Smooth muscle cell (in vitro differentiated cells): ENCODE data around the gene ARMH4. TPM values are rescaled to one million over a fixed set of nuclear protein-coding genes. Genes with fewer than 3 reads are reported as not detected.

ENCODE experiments used
- DNase-seq: peaks from one replicate; lab custom pipeline; 2025; ENCODE audit not compliant: unreplicated experiment; lab: John Stamatoyannopoulos, UW
- H2AFZ ChIP-seq: fragments of 200-600 bp; sonication (generic); 2 replicates; pipeline ENCODE4 v1.6.0; 2016; ENCODE audit warnings: antibody characterized with exemption, low read depth, mild to moderate bottlenecking
- H3F3A ChIP-seq: fragments of 200-600 bp; sonication (generic); 2 replicates; pipeline ENCODE4 v1.6.0; 2017; ENCODE audit warnings: antibody characterized with exemption, low read depth
- H3K27ac ChIP-seq: fragments of 200-600 bp; sonication (generic); 2 replicates; pipeline ENCODE4 v1.5.1; 2016; ENCODE audit warnings: low read depth, mild to moderate bottlenecking
- H3K27me3 ChIP-seq: fragments of 200-600 bp; sonication (generic); 2 replicates; pipeline ENCODE4 v1.6.1; 2016; ENCODE audit warnings: low read depth, mild to moderate bottlenecking
- H3K36me3 ChIP-seq: fragments of 200-600 bp; sonication (generic); 2 replicates; pipeline ENCODE4 v1.5.1; 2016; ENCODE audit warnings: low read depth
- H3K4me1 ChIP-seq: fragments of 200-600 bp; sonication (generic); 2 replicates; pipeline ENCODE4 v1.5.1; 2016; ENCODE audit warnings: low read depth
- H3K4me2 ChIP-seq: fragments of 200-600 bp; sonication (generic); 2 replicates; pipeline ENCODE4 v1.6.0; 2016; ENCODE audit warnings: mild to moderate bottlenecking
- H3K4me3 ChIP-seq: fragments of 200-600 bp; sonication (generic); 2 replicates; pipeline ENCODE4 v1.5.1; 2016; ENCODE audit warnings: mild to moderate bottlenecking
- H3K79me2 ChIP-seq: fragments of 200-600 bp; sonication (generic); 2 replicates; pipeline ENCODE4 v1.6.0; 2016; ENCODE audit warnings: low read depth, mild to moderate bottlenecking
- H3K9ac ChIP-seq: fragments of 200-600 bp; sonication (generic); 2 replicates; pipeline ENCODE4 v1.6.0; 2016; ENCODE audit warnings: low read depth
- H3K9me3 ChIP-seq: fragments of 200-600 bp; sonication (generic); replicated peaks from 2 replicates; pipeline ENCODE4 v1.5.1; 2016; ENCODE audit warnings: low read depth
- H4K20me1 ChIP-seq: fragments of 200-600 bp; sonication (generic); 2 replicates; pipeline ENCODE4 v1.6.0; 2016; ENCODE audit warnings: low read depth
- WGBS: methylation state at CpG from one replicate; pipeline ENCODE4 v1.1.7; 2016; ENCODE audit warnings: low lambda C conversion rate; 5-methylcytosine and 5-hydroxymethylcytosine counted together
- polyA plus RNA-seq: library from polyadenylated mRNA; unstranded; fragments of >200 nt; fragmentation: Nextera tagmentation; extraction: Ambion mirVana; gene quantifications from 2 replicates; pipeline ENCODE4 v1.2.1, GENCODE V29; 2016
- total RNA-seq: library from RNA; depleted of rRNA; stranded (reverse); fragments of >200 nt; gene quantifications from 2 replicates; pipeline ENCODE4 v1.2.3, GENCODE V29; 2014
- TF ChIP-seq, protein P1 (sequence below): fragments of 200-600 bp; sonication (generic); IDR thresholded peaks from 2 replicates; pipeline ENCODE4 v1.5.1; 2017; ENCODE audit warnings: borderline replicate concordance, mild to moderate bottlenecking, antibody characterized with exemption; ENCODE audit not compliant: insufficient read depth, poor library complexity, severe bottlenecking

The ARMH4 gene
- total and polyA plus RNA-seq, 2 experiments from 2014 or later: 12.9 to 14.7 TPM

DNA sequence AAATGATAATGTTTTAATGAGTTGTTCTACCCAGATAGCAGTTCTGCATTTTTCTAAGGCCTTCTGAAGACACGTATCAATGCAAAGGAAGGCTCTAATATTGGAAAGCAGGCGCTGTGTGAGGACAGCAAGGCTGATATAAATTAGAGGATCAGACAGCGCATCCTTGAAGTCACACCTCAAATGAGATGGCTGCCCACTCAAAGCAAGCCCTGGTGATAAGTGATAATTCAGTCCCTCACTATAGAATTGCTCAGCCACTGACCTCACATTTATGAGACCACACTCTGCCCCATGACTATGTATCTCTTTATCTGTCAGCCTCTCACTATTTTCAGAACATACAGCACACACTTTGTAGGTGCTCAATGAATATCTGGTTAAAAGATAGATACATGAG, 62.4 kb downstream of the ARMH4 start:
- no peaks in the 10 kb centered on the region for H3K79me2 ChIP-seq
- no peak overlapping the region for H3K4me2 ChIP-seq
- TF ChIP-seq, protein P1, sequence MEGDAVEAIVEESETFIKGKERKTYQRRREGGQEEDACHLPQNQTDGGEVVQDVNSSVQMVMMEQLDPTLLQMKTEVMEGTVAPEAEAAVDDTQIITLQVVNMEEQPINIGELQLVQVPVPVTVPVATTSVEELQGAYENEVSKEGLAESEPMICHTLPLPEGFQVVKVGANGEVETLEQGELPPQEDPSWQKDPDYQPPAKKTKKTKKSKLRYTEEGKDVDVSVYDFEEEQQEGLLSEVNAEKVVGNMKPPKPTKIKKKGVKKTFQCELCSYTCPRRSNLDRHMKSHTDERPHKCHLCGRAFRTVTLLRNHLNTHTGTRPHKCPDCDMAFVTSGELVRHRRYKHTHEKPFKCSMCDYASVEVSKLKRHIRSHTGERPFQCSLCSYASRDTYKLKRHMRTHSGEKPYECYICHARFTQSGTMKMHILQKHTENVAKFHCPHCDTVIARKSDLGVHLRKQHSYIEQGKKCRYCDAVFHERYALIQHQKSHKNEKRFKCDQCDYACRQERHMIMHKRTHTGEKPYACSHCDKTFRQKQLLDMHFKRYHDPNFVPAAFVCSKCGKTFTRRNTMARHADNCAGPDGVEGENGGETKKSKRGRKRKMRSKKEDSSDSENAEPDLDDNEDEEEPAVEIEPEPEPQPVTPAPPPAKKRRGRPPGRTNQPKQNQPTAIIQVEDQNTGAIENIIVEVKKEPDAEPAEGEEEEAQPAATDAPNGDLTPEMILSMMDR: no peak
- no peaks in the 10 kb centered on the region for H3K27me3 ChIP-seq
- DNase-seq: no peak
- H3K36me3 ChIP-seq: no peaks in the 10 kb centered on the region
- no peaks in the 10 kb centered on the region for H4K20me1 ChIP-seq
- WGBS: 96% methylated on average over 3 of the region's 3 CpGs
- H3K4me1 ChIP-seq: no peaks in the 10 kb centered on the region
- H3K9ac ChIP-seq: no peak overlapping the region
- no peak overlapping the region for H3K27ac ChIP-seq
- no peak overlapping the region for H3K4me3 ChIP-seq
- H2AFZ ChIP-seq: no peak overlapping the region
- H3F3A ChIP-seq: no peaks in the 10 kb centered on the region
- H3K9me3 ChIP-seq: no peaks in the 10 kb centered on the region

- Histone ChIP-seq H3K36me3 (no peaks in the 10 kb centered on the region), H3K79me2 (no peaks in the 10 kb centered on the region)
- WGBS: 89% methylated on average over 2 of the region's 2 CpGs
Observed at GRCh38 chr14:58088961-58089360, 63.1 kb downstream of the ARMH4 start.

DNA sequence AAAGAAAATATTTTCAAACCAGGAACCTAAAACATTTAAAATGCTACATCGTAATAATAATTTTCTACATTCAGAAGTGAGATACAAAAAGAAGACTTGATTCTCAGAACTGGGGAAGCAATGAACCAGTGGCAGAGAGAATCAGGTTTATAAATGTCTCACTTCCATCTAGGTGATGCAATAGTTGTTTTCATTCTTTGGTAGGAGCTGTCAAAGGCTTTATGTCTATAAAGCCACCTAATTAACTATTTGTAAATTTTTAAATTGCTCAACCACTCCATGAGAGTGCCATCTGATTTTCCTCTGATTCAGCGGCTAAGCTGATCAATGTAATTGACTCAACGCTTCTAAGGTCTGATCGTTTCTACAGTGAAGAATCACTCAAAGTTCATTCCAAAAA, 66.1 kb downstream of the ARMH4 start:
- DNase-seq: no peak
- Histone ChIP-seq H3K79me2 (no peaks in the 10 kb centered on the region), H3K9me3 (no peaks in the 10 kb centered on the region), H3K27ac (no peak overlapping the region), H4K20me1 (no peaks in the 10 kb centered on the region), H3K27me3 (no peaks in the 10 kb centered on the region), H3K9ac (no peak overlapping the region), H3K4me1 (no peaks in the 10 kb centered on the region), H3K4me2 (no peak overlapping the region), H3K4me3 (no peak overlapping the region), H2AFZ (no peak overlapping the region), H3K36me3 (no peaks in the 10 kb centered on the region), H3F3A (no peaks in the 10 kb centered on the region)
- WGBS: 95% methylated on average over 4 of the region's 4 CpGs
- TF ChIP-seq, protein P1: no peak

More at GRCh38 chr14:58088961-58089360, 63.1 kb downstream of the ARMH4 start:
- H3F3A ChIP-seq: no peaks in the 10 kb centered on the region
- H4K20me1 ChIP-seq: no peaks in the 10 kb centered on the region
- H3K4me3 ChIP-seq: no peak overlapping the region
- no peak overlapping the region for H3K4me2 ChIP-seq
- TF ChIP-seq, protein P1: no peak
- no peaks in the 10 kb centered on the region for H3K9me3 ChIP-seq
- no peaks in the 10 kb centered on the region for H3K27me3 ChIP-seq
- H3K4me1 ChIP-seq: no peaks in the 10 kb centered on the region
- DNase-seq: no peak
- no peak overlapping the region for H2AFZ ChIP-seq
- H3K27ac ChIP-seq: no peak overlapping the region
- H3K9ac ChIP-seq: no peak overlapping the region

DNA sequence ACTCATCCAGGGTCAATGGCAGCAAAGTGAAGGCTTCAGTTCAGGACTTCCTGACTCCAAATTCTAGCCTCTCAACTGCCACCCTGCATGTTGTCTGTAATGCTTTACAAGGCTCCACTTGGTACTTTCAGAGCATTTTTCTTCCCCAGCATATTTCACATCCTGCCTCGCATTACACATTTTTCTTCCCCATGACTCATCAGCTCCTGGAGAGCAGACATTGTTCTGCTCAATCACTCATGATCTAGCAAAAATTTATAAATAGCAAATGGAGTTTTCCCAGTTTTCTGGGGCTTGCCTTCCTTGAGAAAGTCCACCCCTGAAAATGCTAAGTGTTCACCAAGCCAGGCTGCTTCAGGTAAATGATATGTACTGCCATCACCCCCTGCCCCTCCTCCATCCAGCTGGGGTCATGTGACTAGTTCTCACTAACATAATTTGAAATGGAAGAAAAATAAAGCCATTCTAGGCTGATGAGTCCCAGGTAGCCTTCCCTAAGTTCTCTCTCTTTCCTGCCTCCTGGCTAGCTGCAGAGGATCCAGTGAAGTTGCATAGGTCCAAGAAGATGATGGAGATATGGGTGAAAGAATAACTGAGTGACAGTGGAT, 69.4 kb downstream of the ARMH4 start:
- 0% methylated on average over 1 of the region's 1 CpG for WGBS
- no peak overlapping the region for H3K9ac ChIP-seq

More for the DNA sequence above, 69.4 kb downstream of the ARMH4 start:
- Histone ChIP-seq H2AFZ (peak overlapping the region; percentile 6), H3K36me3 (no peaks in the 10 kb centered on the region), H3K9me3 (no peaks in the 10 kb centered on the region), H3K4me1 (peaks cover 7% of the 10 kb centered on the region), H3K27me3 (no peaks in the 10 kb centered on the region), H3K4me2 (peak overlapping the region; percentile 56), H3K27ac (peak overlapping the region; percentile 90), H3F3A (no peaks in the 10 kb centered on the region), H3K79me2 (no peaks in the 10 kb centered on the region), H4K20me1 (no peaks in the 10 kb centered on the region), H3K4me3 (no peak overlapping the region)
- TF ChIP-seq, protein P1: no peak
- no peak for DNase-seq
